Lower lobe of right lung (tissue), 2 donors: Measurements from ENCODE around the gene RAB40C. TPM values are rescaled to one million over a fixed set of nuclear protein-coding genes. Genes with fewer than 3 reads are reported as not detected.

Experiments
- ATAC-seq, 2 donors: fragments of 200-7000 bp; cut with Tn5 transposase; one replicate each; pipeline ENCODE4 v1.9.1; 2020 to 2022; ENCODE audit warnings: mild to moderate bottlenecking in 2 of 2, moderate library complexity in 2 of 2
- DNase-seq: peaks from one replicate; pipeline ENCODE4 v3.0.0-alpha.2; 2020
- H3K27ac ChIP-seq: fragments of 200-600 bp; one replicate; pipeline ENCODE4 v1.8.0; 2022
- H3K27me3 ChIP-seq: fragments of 200-600 bp; one replicate; pipeline ENCODE4 v1.8.0; 2022; ENCODE audit warnings: low read depth
- H3K36me3 ChIP-seq: fragments of 200-600 bp; one replicate; pipeline ENCODE4 v1.8.0; 2022; ENCODE audit warnings: mild to moderate bottlenecking
- H3K4me1 ChIP-seq: fragments of 200-600 bp; one replicate; pipeline ENCODE4 v1.8.0; 2022
- H3K4me3 ChIP-seq: fragments of 200-600 bp; one replicate; pipeline ENCODE4 v1.8.0; 2022; ENCODE audit warnings: mild to moderate bottlenecking
- H3K9me3 ChIP-seq: fragments of 200-600 bp; one replicate; pipeline ENCODE4 v1.8.0; 2022
- intact Hi-C: fragments of 100-400 bp; cut with DNase I; formaldehyde crosslinking; loops from one replicate; pipeline ENCODE4 v1.11.0; 2022
- total RNA-seq: library from RNA; stranded (reverse); fragmentation: NEBNext Ultra II Directional; extraction: Animal tissue kit (Norgen Biotek cat#: 25700); gene quantifications from one replicate; pipeline ENCODE4 v1.2.1, GENCODE V29; 2021
- TF ChIP-seq, protein P1 (sequence below): fragments of 200-600 bp; IDR thresholded peaks from one replicate; pipeline ENCODE4 v1.8.0; 2022; ENCODE audit warnings: antibody characterized with exemption, mild to moderate bottlenecking
- donor health status: DM: no; HTN: yes; CAD: no; lungs with severe emphysema.

Gene RAB40C
- total RNA-seq, 1 donor from 2014 or later = 40.1 TPM

DNA sequence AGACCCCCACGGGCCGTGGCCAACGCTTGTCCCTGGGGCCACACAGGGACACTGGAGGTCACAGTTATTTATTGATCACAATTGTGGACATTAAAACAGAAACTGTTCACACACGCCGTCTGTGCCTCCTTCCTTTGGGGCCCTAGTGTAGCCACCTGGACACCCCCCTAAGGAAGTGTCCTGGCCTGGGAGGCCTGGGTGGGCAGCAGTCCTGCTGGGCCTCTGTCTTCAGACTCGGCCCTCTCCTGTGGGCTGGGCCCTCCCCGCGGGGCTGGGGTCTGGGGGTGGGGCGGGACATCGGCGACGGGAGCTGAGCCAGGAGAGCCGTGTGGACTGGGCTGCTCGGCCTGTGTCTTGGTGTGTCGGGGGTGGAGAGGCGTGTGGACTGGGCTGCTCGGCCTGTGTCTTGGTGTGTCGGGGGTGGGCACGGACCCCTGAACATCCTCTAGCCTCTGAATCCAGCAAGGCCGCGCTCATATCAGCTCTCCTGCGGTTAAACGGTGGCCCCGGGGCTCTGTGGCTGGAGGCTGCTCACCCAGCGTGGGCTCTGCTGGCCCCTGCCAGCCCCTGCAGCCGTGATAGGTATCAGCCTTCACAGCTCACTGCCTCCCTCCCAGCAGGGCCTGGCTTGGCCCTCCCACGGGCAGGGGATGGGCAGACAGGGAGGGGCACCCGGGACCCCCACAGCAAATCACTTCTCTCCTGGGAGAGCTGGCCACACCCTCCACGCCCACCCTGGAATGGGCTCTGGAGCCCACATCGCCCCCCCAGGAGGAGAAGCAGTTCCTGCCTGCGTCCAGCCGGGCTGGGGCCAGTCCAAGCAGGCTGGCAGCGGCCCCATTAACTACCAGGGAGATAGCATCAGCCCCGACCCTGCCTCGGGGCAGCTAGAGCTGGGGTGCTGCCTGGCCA, 24.2 kb upstream of the RAB40C start:
- TF ChIP-seq, protein P1, sequence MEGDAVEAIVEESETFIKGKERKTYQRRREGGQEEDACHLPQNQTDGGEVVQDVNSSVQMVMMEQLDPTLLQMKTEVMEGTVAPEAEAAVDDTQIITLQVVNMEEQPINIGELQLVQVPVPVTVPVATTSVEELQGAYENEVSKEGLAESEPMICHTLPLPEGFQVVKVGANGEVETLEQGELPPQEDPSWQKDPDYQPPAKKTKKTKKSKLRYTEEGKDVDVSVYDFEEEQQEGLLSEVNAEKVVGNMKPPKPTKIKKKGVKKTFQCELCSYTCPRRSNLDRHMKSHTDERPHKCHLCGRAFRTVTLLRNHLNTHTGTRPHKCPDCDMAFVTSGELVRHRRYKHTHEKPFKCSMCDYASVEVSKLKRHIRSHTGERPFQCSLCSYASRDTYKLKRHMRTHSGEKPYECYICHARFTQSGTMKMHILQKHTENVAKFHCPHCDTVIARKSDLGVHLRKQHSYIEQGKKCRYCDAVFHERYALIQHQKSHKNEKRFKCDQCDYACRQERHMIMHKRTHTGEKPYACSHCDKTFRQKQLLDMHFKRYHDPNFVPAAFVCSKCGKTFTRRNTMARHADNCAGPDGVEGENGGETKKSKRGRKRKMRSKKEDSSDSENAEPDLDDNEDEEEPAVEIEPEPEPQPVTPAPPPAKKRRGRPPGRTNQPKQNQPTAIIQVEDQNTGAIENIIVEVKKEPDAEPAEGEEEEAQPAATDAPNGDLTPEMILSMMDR = no peak
- intact Hi-C loops = no loop called here
- peak overlapping the region; percentile 72 for H3K27ac ChIP-seq

DNA sequence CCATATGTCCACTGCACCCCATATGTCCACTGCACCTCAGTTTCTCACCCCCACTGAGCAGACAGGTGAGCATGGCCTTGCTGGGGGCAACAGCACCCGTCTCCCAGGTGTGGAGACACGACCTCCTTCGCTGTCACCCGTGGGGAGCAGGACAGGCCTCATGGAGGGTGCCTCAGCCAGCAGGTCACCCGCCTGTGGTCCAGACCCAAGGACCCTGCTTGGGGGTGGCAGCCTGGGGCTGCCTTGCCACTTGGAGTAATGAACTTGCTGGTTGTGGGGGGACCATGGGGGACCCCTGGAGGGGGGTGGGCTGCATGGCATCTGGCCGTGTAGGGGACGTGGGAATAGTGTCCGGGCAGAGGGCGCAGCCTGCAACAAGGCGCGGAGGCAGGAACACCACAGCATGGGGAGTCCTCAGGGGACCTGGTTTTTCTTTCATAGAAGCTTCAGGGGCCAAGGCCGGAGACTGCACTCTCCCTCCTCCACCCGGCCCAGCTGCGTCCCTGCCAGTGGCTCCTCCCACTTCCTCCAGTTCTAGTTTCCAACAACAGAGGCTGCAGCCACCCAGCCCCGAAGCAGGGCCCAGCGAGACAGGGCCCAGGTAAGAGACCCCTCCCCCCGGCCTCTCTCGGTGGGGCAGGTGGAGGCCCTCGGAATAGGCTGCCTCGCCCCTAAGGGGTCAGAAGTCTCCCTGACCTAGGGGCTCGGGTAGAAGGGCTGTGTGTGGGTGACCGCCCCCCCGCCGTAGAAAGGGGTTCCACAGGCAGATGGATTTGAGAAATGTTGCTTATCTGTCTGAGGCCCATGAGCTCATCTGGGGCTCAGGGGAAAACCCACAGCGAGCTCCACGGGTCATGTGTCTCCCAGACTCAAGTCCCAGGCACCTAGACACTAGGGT, 23.1 kb upstream of the RAB40C start, which contains the start of gene NHLRC4:
Gene NHLRC4, plus strand, starts transcription at position 531 of the 898 bp plus-strand sequence. CDS start 1,043 bp downstream, outside the sequence.
- H3K4me3 ChIP-seq = peak within 1 kb of the TSS; percentile 50
- peak; percentile 69 for DNase-seq
- H3K27ac ChIP-seq = peak within 1 kb of the TSS; percentile 72

More for the DNA sequence above, 24.2 kb upstream of the RAB40C start:
- peaks cover 43% of the 10 kb centered on the region for H3K4me1 ChIP-seq
- ATAC-seq = no peak
- H3K4me3 ChIP-seq = no peak overlapping the region
- no peaks in the 10 kb centered on the region for H3K9me3 ChIP-seq
- H3K27me3 ChIP-seq = peaks cover 20% of the 10 kb centered on the region
- DNase-seq = no peak
- no peaks in the 10 kb centered on the region for H3K36me3 ChIP-seq

DNA sequence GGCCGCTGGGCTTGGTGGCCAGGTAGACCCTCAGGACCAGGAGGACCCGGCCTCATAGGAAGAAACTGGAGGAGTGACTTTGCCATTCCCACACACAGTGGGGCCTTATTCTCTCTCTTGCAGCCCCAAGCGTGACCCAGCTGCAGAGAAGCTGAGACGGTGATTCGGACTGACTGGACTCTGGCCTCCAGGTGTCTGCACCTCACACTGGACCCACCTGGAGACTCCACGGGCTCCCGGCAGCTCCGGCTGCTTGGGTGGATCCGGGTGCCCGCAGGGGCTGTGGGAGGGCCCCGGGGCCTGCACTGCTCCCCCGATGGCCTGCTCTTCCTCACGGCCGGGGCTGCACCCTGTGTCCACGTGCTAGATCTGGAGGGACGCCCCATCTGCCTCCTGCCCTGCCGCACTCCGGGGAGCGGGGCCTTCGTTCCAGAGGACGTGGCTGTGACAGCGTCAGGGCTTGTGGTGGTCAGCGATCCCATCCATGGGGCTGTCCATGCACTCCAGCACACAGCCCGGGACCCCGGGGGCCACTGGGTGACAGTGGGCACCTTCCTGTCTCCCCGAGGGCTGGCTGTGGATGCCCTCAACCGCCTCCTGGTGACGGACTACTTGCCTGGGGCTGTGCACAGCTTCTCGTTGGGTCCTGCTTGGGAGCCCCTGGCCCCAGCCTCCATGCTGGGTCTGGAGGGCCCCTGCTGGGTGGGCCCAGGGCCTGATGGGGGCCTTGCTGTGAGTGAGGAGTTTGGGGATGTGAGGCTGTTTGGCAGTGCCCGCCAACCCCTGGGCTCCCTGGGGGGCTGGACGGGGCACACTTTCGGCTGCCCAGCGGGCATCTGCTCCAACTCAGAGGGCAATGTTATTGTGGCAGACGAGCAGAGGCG, 22.3 kb upstream of the RAB40C start:
- H3K9me3 ChIP-seq = no peaks in the 10 kb centered on the region
- H3K27me3 ChIP-seq = peaks cover 5% of the 10 kb centered on the region
- DNase-seq (no peak), ATAC-seq (no peak)
- intact Hi-C loops = no loop called here
- H3K4me3 ChIP-seq = peak overlapping the region; percentile 50
- TF ChIP-seq, protein P1 = no peak
- peaks cover 5% of the 10 kb centered on the region for H3K36me3 ChIP-seq
- H3K4me1 ChIP-seq = peaks cover 45% of the 10 kb centered on the region
- peak overlapping the region; percentile 72 for H3K27ac ChIP-seq

More for the DNA sequence above, 23.1 kb upstream of the RAB40C start, which contains the start of gene NHLRC4:
- ATAC-seq = peak in 1 of 2 donors; percentile 12
- H3K27me3 ChIP-seq = peaks cover 10% of the 10 kb centered on the region
- intact Hi-C loops = no loop called here
- no peaks in the 10 kb centered on the region for H3K9me3 ChIP-seq
- TF ChIP-seq, protein P1 = no peak
- no peaks in the 10 kb centered on the region for H3K36me3 ChIP-seq
- H3K4me1 ChIP-seq = peaks cover 45% of the 10 kb centered on the region

DNA sequence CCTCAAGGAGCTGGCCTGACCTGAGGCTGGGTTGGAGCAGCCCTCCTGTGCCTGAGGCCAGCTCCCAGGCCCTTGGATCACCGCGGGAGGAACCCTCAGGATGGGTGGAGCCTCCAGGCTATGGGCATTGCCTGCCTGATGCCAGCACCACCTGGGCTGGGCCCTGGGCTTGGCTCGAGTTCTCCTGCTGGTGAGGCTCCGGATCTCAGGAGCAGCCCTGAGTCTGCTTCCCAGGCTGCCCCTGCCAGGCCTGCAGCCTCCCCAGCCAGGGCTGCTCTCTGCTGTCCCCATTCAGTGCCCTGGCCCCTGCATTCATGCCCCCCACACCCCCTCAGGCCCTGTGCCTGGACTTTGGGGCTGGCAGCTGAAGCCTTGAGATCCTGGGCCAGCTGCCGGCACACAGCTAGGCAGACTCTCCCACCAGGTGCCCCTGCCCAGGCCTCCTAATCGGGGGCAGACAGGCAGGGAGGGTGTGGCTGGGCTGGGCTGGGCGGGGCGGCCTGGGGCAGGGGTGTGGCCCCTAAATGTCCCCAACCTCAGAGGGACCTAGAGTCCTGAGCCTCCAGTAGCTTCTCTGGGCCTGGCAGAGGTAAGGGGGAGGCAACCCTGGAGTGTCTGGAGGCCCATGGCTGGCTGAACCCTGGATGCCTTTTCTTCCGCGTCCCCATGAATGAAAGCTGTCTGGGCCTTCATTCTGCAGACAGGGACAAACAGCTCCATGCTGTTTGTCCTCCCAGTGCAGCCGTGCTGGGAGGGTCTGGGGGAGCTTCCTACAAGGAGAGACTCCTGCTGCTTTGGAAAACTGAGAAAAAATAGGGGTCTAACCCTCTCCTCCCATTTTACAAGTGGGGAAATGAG, 21.2 kb upstream of the RAB40C start:
- Histone ChIP-seq H3K27ac (peak overlapping the region; percentile 82), H3K4me1 (peaks cover 45% of the 10 kb centered on the region), H3K36me3 (peaks cover 5% of the 10 kb centered on the region), H3K27me3 (no peaks in the 10 kb centered on the region), H3K9me3 (no peaks in the 10 kb centered on the region), H3K4me3 (peak overlapping the region; percentile 84)
- ATAC-seq = no peak
- intact Hi-C loops = no loop called here
- TF ChIP-seq, protein P1 = no peak
- DNase-seq = no peak
